Immature natural killer cell (primary cell): ENCODE results near the gene EPHA6. TPM values are rescaled to one million over a fixed set of nuclear protein-coding genes. Genes with fewer than 3 reads are reported as not detected.

ENCODE experiments used
- DNase-seq, 3 donors: peaks; one replicate each; pipeline ENCODE4 v3.0.0; 2022; ENCODE audit warnings: mixed read lengths in 1 of 3
- H3K27ac Mint-ChIP-seq, 6 donors: one replicate each; pipeline ENCODE4 v1.8.0; 2020; ENCODE audit warnings: mixed read lengths in 6 of 6, mild to moderate bottlenecking in 5 of 6, inconsistent platforms in 4 of 6, moderate library complexity in 3 of 6
- H3K27me3 Mint-ChIP-seq, 3 donors: one replicate each; pipeline ENCODE4 v1.8.0; 2020 to 2021; ENCODE audit warnings: low read depth in 3 of 3, mild to moderate bottlenecking in 3 of 3, mixed read lengths in 3 of 3, moderate library complexity in 3 of 3, inconsistent platforms in 1 of 3
- H3K36me3 Mint-ChIP-seq, 3 donors: one replicate each; pipeline ENCODE4 v1.8.0; 2020; ENCODE audit warnings: mixed read lengths in 3 of 3, inconsistent platforms in 2 of 3, mild to moderate bottlenecking in 2 of 3
- H3K4me1 Mint-ChIP-seq, 2 donors: one replicate each; pipeline ENCODE4 v1.8.0; 2020; ENCODE audit warnings: inconsistent platforms in 2 of 2, mild to moderate bottlenecking in 2 of 2, mixed read lengths in 2 of 2, moderate library complexity in 1 of 2
- H3K4me3 Mint-ChIP-seq, 5 donors: one replicate each; pipeline ENCODE4 v1.8.0; 2020; ENCODE audit warnings: mild to moderate bottlenecking in 5 of 5, mixed read lengths in 5 of 5, inconsistent platforms in 3 of 5, moderate library complexity in 3 of 5
- H3K9me3 Mint-ChIP-seq, 6 donors: one replicate each; pipeline ENCODE4 v1.8.0; 2020; ENCODE audit warnings: mild to moderate bottlenecking in 6 of 6, mixed read lengths in 6 of 6, inconsistent platforms in 4 of 6, moderate library complexity in 3 of 6
- polyA plus RNA-seq, 3 donors: library from polyadenylated mRNA; unstranded; fragments of 300-500 nt; fragmentation: Illumina TruSeq; gene quantifications; one replicate each; pipeline ENCODE4 v1.2.3, GENCODE V29; 2021

EPHA6 gene
- polyA plus RNA-seq, 3 donors from 2014 or later: not detected

DNA sequence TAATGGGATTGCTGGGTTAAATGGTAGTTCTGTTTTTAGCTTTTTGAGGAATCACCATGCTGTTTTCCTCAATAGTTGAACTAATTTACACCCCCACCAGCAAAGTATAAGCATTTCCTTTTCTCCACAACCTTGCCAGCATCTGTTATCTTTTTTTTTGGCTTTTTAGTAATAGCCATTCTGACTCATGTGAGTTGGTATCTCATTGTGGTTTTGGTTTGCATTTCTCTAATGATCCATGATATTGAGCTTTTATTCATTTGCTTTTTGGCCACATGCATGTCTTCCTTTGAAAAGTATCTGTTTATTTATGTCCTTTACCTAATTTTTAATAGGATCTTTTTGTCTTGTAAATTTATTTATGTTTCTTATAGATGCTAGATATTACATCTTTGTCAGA, 288.2 kb downstream of the EPHA6 start:
- H3K9me3 Mint-ChIP-seq: peaks cover 13 to 43% (median 28%) of the 10 kb centered on the region in 6 donors
- H3K27me3 Mint-ChIP-seq: peaks cover 0 to 4% (median 0%) of the 10 kb centered on the region in 3 donors
- DNase-seq: no peak
- H3K4me1 Mint-ChIP-seq: no peaks in the 10 kb centered on the region
- no peak overlapping the region for H3K27ac Mint-ChIP-seq
- no peak overlapping the region for H3K4me3 Mint-ChIP-seq
- H3K36me3 Mint-ChIP-seq: no peaks in the 10 kb centered on the region

DNA sequence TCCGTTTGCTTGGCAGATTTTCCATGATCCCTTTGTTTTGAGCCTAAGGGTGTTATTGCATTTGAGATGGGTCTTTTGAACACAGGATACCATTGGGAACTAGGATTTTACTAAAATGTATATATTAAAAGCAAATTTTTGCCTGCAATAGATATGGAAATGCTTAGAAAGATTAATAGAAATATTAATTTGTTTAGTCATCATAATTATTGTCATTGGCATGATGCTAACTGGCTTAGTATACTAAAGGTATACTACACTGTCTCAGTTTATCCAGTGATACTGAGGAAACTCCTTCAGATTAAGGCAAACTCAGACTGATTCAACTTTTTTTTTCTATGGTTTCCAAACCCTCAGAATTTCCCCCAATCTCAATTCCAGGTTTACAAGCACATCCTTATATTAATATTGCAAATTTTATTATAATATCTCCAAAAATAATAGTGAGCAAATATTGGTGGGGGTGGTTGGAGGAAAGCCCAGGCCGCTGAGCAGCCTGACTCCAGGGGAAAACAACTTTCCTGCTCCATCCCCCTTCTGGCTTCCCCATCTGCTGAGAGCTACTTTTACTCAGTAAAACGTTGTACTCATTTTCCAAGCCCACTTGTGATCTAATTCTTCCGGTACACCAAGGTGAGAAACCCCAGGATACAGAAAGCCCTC, 291.7 kb downstream of the EPHA6 start:
- DNase-seq: no peak
- H3K9me3 Mint-ChIP-seq: peaks cover 13 to 49% (median 29%) of the 10 kb centered on the region in 6 donors
- no peak overlapping the region for H3K27ac Mint-ChIP-seq
- no peaks in the 10 kb centered on the region for H3K36me3 Mint-ChIP-seq
- H3K4me3 Mint-ChIP-seq: no peak overlapping the region
- H3K27me3 Mint-ChIP-seq: peaks cover 0 to 4% (median 0%) of the 10 kb centered on the region in 3 donors
- no peaks in the 10 kb centered on the region for H3K4me1 Mint-ChIP-seq

GRCh38 chr3:97106652-97106989, 292.2 kb downstream of the EPHA6 start:
- no peak overlapping the region for H3K27ac Mint-ChIP-seq
- no peak for DNase-seq
- no peak overlapping the region for H3K4me3 Mint-ChIP-seq
- H3K27me3 Mint-ChIP-seq: peaks cover 0 to 4% (median 0%) of the 10 kb centered on the region in 3 donors
- no peaks in the 10 kb centered on the region for H3K4me1 Mint-ChIP-seq
- no peaks in the 10 kb centered on the region for H3K36me3 Mint-ChIP-seq
- peaks cover 13 to 49% (median 29%) of the 10 kb centered on the region in 6 donors for H3K9me3 Mint-ChIP-seq

GRCh38 chr3:97108136-97108535, 293.7 kb downstream of the EPHA6 start:
- H3K27me3 Mint-ChIP-seq: peaks cover 0 to 5% (median 0%) of the 10 kb centered on the region in 3 donors
- H3K4me3 Mint-ChIP-seq: no peak overlapping the region
- H3K4me1 Mint-ChIP-seq: no peaks in the 10 kb centered on the region
- no peaks in the 10 kb centered on the region for H3K36me3 Mint-ChIP-seq
- no peak overlapping the region for H3K27ac Mint-ChIP-seq
- DNase-seq: no peak
- H3K9me3 Mint-ChIP-seq: peaks cover 10 to 49% (median 30%) of the 10 kb centered on the region in 6 donors

- no peaks in the 10 kb centered on the region for H3K4me1 Mint-ChIP-seq
- DNase-seq: no peak
- peaks cover 0 to 8% (median 0%) of the 10 kb centered on the region in 3 donors for H3K27me3 Mint-ChIP-seq
- no peaks in the 10 kb centered on the region for H3K36me3 Mint-ChIP-seq
- no peak overlapping the region for H3K4me3 Mint-ChIP-seq
- peaks cover 0 to 42% (median 17%) of the 10 kb centered on the region in 6 donors for H3K9me3 Mint-ChIP-seq
- no peak overlapping the region for H3K27ac Mint-ChIP-seq
These were observed 296.9 kb downstream of the EPHA6 start for GRCh38 chr3:97111244-97111643.

DNA sequence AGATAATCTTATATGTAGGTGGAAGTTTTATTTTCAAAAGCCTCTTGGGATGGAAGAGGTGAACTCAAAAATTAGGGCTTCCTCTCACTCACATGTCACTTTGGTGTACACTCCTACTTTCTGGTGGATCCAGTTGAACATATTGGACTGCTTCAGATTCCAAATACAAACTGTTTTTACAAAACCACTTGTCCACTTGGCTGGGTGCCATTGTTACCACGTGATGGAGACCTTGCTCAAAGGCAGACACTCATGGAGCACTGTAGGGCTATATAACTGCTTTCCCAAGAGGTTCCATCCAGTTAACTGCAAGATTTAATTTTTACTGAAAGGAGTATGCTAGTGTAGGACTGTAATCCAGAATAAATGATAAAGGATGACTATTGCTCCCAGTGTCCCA, 307.0 kb downstream of the EPHA6 start:
- Mint-ChIP-seq H3K36me3 (no peaks in the 10 kb centered on the region), H3K27ac (no peak overlapping the region), H3K4me3 (no peak overlapping the region), H3K27me3 (no peaks in the 10 kb centered on the region), H3K9me3 (peaks cover 1 to 28% (median 17%) of the 10 kb centered on the region in 6 donors), H3K4me1 (no peaks in the 10 kb centered on the region)
- no peak for DNase-seq

DNA sequence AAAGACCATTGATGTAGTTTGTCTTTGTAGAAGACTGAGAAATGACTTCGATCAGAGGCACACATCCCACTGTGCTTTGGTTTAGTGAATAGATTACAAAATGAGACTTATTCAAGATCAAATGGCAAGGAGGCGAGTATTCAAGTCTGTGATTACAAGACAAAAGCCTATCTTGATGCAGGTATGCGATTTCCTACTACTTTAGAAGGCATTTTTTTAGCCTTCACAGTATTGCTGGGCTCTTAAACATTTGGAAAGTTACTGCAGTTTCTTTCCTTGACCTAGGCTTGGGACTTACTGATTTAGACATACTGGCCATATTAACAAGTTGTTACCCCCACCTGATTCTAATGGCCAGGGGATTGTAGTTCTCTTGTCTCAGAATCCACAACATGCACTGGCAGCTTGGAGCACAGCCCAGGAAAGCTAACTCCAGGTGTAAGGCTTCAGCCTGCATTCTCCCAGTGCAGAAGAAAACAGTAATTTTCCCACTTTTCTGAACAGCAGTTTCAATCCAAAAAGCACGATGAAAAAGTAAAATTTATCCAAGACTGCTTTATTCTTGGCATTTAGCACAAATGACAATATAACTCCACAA, 311.6 kb downstream of the EPHA6 start:
- peaks cover 6 to 49% (median 23%) of the 10 kb centered on the region in 6 donors for H3K9me3 Mint-ChIP-seq
- H3K4me3 Mint-ChIP-seq: no peak overlapping the region
- no peaks in the 10 kb centered on the region for H3K4me1 Mint-ChIP-seq
- peaks cover 0 to 1% (median 0%) of the 10 kb centered on the region in 3 donors for H3K27me3 Mint-ChIP-seq
- DNase-seq: no peak
- H3K36me3 Mint-ChIP-seq: no peaks in the 10 kb centered on the region
- H3K27ac Mint-ChIP-seq: no peak overlapping the region

GRCh38 chr3:97131476-97131875, 317.1 kb downstream of the EPHA6 start:
- Mint-ChIP-seq H3K27me3 (peaks cover 0 to 1% (median 0%) of the 10 kb centered on the region in 3 donors), H3K9me3 (peaks cover 8 to 44% (median 19%) of the 10 kb centered on the region in 6 donors), H3K4me3 (no peak overlapping the region), H3K4me1 (no peaks in the 10 kb centered on the region), H3K36me3 (no peaks in the 10 kb centered on the region), H3K27ac (no peak overlapping the region)
- DNase-seq: no peak

GRCh38 chr3:97138914-97139541, 324.6 kb downstream of the EPHA6 start:
- DNase-seq: no peak
- Mint-ChIP-seq H3K27ac (no peak overlapping the region), H3K4me3 (no peak overlapping the region), H3K9me3 (peaks cover 13 to 36% (median 30%) of the 10 kb centered on the region in 6 donors), H3K27me3 (peaks cover 0 to 1% (median 0%) of the 10 kb centered on the region in 3 donors), H3K36me3 (no peaks in the 10 kb centered on the region), H3K4me1 (no peaks in the 10 kb centered on the region)

DNA sequence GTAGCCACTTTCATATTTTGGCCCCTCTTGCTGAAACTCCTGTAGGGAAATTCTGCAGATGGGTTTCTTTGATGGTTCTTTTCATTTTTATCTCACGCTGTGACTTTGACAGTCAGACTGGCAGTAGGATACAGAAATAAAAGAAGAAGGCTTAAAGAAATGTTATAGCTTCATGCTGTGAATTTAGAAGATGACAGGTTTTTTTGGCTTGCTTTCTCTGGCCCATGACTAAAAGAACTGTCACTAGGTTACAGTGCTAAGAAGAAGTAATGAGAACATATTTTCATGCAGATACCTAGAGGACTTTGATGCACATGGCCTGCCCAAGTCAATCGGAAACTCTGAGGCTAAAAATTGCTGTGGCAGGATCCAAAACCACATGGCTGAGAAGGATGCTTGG, 334.5 kb downstream of the EPHA6 start:
- Mint-ChIP-seq H3K36me3 (no peaks in the 10 kb centered on the region), H3K4me1 (no peaks in the 10 kb centered on the region), H3K9me3 (peaks cover 6 to 18% (median 11%) of the 10 kb centered on the region in 6 donors), H3K27me3 (no peaks in the 10 kb centered on the region), H3K4me3 (no peak overlapping the region), H3K27ac (no peak overlapping the region)
- no peak for DNase-seq

DNA sequence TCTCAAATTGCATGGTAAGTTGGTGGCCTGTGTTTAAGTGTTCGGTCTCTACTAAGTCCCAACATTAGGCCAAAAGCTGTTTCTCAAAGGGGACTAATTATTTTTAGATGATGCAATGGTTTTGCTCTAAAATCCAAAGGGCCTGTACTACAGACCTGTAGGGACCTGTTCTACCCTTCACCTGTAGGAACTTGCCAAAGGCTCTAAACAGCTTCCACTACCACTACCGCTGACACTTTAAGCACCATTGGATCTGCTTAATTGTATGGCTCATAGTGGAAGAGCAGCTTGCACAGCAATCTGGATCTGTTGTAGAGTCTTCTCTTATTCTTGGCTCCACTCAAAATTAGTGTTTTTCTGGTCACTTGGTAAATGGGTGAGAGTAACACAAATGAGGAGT, 346.8 kb downstream of the EPHA6 start:
- H3K4me3 Mint-ChIP-seq: no peak overlapping the region
- H3K9me3 Mint-ChIP-seq: peaks cover 9 to 49% (median 28%) of the 10 kb centered on the region in 6 donors
- H3K27me3 Mint-ChIP-seq: peaks cover 0 to 2% (median 0%) of the 10 kb centered on the region in 3 donors
- H3K4me1 Mint-ChIP-seq: no peaks in the 10 kb centered on the region
- DNase-seq: no peak
- no peaks in the 10 kb centered on the region for H3K36me3 Mint-ChIP-seq
- H3K27ac Mint-ChIP-seq: no peak overlapping the region

GRCh38 chr3:97177242-97177641, 362.8 kb downstream of the EPHA6 start:
- no peak overlapping the region for H3K27ac Mint-ChIP-seq
- H3K27me3 Mint-ChIP-seq: no peaks in the 10 kb centered on the region
- peaks cover 0 to 4% (median 0%) of the 10 kb centered on the region in 3 donors for H3K36me3 Mint-ChIP-seq
- H3K4me1 Mint-ChIP-seq: no peaks in the 10 kb centered on the region
- peaks cover 12 to 45% (median 34%) of the 10 kb centered on the region in 6 donors for H3K9me3 Mint-ChIP-seq
- DNase-seq: no peak
- H3K4me3 Mint-ChIP-seq: no peak overlapping the region

- Mint-ChIP-seq H3K27me3 (peaks cover 0 to 1% (median 0%) of the 10 kb centered on the region in 3 donors), H3K36me3 (peaks cover 0 to 4% (median 0%) of the 10 kb centered on the region in 3 donors), H3K4me1 (no peaks in the 10 kb centered on the region), H3K27ac (no peak overlapping the region), H3K9me3 (peaks cover 12 to 56% (median 39%) of the 10 kb centered on the region in 6 donors), H3K4me3 (no peak overlapping the region)
- DNase-seq: no peak
These were observed 367.3 kb downstream of the EPHA6 start for GRCh38 chr3:97181704-97182103.

- no peak for DNase-seq
- no peaks in the 10 kb centered on the region for H3K36me3 Mint-ChIP-seq
- no peak overlapping the region for H3K27ac Mint-ChIP-seq
- peaks cover 7 to 28% (median 18%) of the 10 kb centered on the region in 6 donors for H3K9me3 Mint-ChIP-seq
- no peaks in the 10 kb centered on the region for H3K4me1 Mint-ChIP-seq
- H3K27me3 Mint-ChIP-seq: peaks cover 0 to 2% (median 1%) of the 10 kb centered on the region in 3 donors
- H3K4me3 Mint-ChIP-seq: no peak overlapping the region
These were observed 373.4 kb downstream of the EPHA6 start for GRCh38 chr3:97187771-97188170.
